SK-N-MC (cell line): Measurements from ENCODE around the gene PCDHB11.

ENCODE experiments used
- EZH2 ChIP-seq: fragments of 200-600 bp; sonication (generic); IDR thresholded peaks from one replicate; pipeline ENCODE4 v1.6.1; 2017; ENCODE audit warnings: antibody characterized with exemption
- POLR2AphosphoS5 ChIP-seq: IDR thresholded peaks from 2 replicates; pipeline ENCODE4 v1.6.1; 2012; ENCODE audit warnings: mild to moderate bottlenecking, low read depth, low read length, borderline replicate concordance

DNA sequence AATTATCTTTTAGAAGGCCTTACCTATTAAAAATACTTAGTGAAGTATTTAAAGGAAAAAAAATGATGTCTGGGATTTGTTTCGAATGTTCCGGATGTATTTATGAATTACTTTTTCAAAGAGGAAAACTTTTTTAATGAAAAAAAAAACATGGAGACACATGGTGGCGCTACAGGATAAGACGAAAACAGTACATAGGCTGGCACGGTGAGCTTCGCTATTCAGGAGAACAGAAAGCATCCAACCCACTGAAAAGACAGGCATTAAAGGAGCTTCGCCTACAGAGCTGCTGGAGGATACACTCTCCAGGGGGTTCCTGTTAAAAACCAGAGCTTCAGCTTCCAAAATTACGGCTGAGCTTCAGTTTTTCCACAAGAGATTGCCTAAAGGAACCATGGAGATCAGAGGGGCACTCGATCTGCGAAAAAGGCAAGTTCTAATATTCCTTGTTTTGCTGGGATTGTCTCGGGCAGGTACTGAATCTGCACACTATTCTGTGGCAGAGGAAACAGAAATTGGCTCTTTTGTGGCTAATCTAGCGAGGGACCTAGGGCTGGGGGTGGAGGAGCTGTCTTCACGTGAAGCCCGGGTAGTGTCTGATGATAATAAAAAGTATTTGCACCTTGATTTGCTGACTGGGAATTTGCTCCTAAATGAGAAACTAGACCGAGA lies 23.8 kb downstream of the PCDHB11 start, which contains the start of gene PCDHB14:
- TF ChIP-seq EZH2 (no peak), POLR2AphosphoS5 (peak; percentile 26; the same call in 1 of the 2 replicates)
